ENCODE data around the gene ZDHHC12. TPM values are rescaled to one million over a fixed set of nuclear protein-coding genes. Genes with fewer than 3 reads are reported as not detected.

Gene ZDHHC12
- total and polyA plus RNA-seq, 8 donors, result 3.5 to 116 (median 58.8) TPM

DNA sequence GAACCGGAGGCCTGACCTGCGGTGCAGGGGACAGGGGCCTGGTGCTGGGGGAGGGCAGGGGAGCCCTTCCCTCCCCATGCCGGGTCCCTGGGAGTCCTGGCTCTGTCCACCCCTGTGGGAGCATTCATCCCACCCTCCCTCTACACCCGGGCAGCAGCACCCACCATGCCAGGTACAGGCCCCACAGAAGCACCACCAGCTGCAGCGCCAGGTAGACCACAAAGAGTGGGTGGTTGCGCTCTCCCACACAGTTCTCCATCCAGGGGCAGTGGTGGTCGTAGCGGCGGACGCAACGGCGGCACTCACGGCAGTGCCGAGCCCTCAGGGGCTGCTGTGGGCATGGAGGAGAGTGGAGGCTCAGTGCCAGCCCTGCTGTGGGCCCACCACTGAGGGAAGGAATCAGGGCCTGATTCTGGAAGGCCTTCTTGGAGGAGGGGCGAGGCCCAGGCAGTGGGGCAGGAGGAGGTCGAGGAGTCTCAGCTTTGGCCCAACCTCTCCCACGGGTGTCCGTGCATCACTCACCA is 2.4 kb downstream of the ZDHHC12 start:
- DNase-seq, result no peak
- H3K27me3 ChIP-seq, result no peaks in the 10 kb centered on the region
- H3K9me3 ChIP-seq, result no peaks in the 10 kb centered on the region
- peaks cover 0 to 27% (median 24%) of the 10 kb centered on the region in 4 donors for H3K36me3 ChIP-seq
- H3K4me1 ChIP-seq, result peaks cover 14 to 36% (median 30%) of the 10 kb centered on the region in 4 donors
- intact Hi-C loops (cut with DNase I; ENCODE audit: low total_unique reads), result no loop called here
- TF ChIP-seq, protein P1, sequence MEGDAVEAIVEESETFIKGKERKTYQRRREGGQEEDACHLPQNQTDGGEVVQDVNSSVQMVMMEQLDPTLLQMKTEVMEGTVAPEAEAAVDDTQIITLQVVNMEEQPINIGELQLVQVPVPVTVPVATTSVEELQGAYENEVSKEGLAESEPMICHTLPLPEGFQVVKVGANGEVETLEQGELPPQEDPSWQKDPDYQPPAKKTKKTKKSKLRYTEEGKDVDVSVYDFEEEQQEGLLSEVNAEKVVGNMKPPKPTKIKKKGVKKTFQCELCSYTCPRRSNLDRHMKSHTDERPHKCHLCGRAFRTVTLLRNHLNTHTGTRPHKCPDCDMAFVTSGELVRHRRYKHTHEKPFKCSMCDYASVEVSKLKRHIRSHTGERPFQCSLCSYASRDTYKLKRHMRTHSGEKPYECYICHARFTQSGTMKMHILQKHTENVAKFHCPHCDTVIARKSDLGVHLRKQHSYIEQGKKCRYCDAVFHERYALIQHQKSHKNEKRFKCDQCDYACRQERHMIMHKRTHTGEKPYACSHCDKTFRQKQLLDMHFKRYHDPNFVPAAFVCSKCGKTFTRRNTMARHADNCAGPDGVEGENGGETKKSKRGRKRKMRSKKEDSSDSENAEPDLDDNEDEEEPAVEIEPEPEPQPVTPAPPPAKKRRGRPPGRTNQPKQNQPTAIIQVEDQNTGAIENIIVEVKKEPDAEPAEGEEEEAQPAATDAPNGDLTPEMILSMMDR (IDR thresholded peaks at IDR 0.05), result no peak
- no peak for TF ChIP-seq POLR2AphosphoS5 (IDR thresholded peaks at IDR 0.05)
- no peak for TF ChIP-seq EP300 (IDR thresholded peaks at IDR 0.05)
- no peak for TF ChIP-seq POLR2A (IDR thresholded peaks at IDR 0.05)
- no peak overlapping the region for H3K4me3 ChIP-seq
- WGBS, 5 donors, result 83 to 92% (median 90%) methylated on average over 9 to 18 of the region's 18 CpGs
- no peak overlapping the region for H3K27ac ChIP-seq

DNA sequence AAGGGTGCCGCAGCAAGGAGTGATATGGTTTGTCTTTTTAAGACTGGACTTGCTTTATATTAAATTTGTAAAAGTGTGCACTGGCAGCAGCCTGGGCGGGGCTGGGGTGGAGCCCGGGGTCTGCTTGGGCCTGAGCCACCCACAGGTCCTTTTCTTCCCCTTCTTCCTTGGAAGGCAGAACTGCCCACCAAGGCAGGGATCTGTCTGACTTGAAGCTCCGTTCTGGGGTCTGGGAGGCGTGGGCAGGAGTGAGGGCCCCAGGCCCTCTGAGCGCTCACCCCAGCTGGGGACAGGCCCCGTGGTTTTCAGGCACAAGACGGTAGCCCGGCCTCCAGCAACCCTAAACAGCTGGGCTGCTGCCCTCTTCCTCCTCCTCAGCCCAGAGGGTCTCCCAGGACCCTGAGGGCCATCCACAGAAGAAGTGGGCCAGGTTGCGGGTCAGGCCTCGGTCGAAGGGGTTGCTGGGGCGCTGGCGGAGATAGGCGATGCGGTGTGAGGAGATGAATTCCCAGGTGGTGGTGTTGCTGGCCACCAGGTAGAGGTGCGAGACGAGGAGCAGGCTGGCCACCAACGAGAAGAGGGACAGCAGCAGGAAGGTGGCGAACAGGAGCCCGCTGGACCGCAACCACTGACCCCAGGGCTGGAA is 3.0 kb downstream of the ZDHHC12 start:
- Histone ChIP-seq H3K36me3 (peaks cover 0 to 27% (median 24%) of the 10 kb centered on the region in 4 donors), H3K4me3 (no peak overlapping the region), H3K9me3 (no peaks in the 10 kb centered on the region), H3K4me1 (peaks cover 14 to 36% (median 30%) of the 10 kb centered on the region in 4 donors), H3K27me3 (no peaks in the 10 kb centered on the region), H3K27ac (peak overlapping the region in 1 of 5 donors; percentile 1)
- no peak for DNase-seq
- intact Hi-C loops (cut with DNase I; ENCODE audit: low total_unique reads), result no loop called here
- 85 to 91% (median 91%) methylated on average over 16 to 22 of the region's 22 CpGs for WGBS, 5 donors
- TF ChIP-seq, protein P1 (IDR thresholded peaks at IDR 0.05), result no peak
- TF ChIP-seq POLR2A (IDR thresholded peaks at IDR 0.05), result no peak
- no peak for TF ChIP-seq EP300 (IDR thresholded peaks at IDR 0.05)
- no peak for TF ChIP-seq POLR2AphosphoS5 (IDR thresholded peaks at IDR 0.05)

DNA sequence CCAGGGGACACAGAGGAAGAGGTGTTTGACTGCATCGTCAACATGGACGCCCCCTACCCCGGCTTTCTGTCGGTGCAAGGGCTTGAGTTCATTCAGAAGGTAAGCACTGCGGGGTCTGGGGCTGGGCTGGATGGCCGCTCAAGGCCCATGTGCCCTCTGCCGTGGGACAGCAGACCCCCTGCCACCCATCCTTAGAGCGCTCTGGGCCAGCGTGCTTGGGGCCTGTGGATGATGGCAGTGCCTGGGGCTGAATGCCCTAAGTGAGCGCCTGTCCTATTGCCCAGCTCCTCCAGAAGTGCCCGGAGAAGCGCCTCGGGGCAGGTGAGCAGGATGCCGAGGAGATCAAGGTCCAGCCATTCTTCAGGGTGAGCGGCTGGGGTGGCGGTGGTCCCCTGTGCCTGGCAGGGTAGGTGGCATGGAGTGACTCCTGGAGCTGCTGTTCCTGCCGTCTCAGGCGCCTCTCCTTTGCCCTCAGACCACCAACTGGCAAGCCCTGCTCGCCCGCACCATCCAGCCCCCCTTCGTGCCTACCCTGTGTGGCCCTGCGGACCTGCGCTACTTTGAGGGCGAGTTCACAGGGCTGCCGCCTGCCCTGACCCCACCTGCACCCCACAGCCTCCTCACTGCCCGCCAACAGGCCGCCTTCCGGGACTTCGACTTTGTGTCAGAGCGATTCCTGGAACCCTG is 3.9 kb downstream of the ZDHHC12 start:
- 89 to 92% (median 91%) methylated on average over 20 to 30 of the region's 30 CpGs for WGBS, 5 donors
- H3K4me3 ChIP-seq, result no peak overlapping the region
- H3K27me3 ChIP-seq, result no peaks in the 10 kb centered on the region
- DNase-seq, result no peak
- peaks cover 0 to 33% (median 25%) of the 10 kb centered on the region in 4 donors for H3K36me3 ChIP-seq
- H3K9me3 ChIP-seq, result no peaks in the 10 kb centered on the region
- intact Hi-C loops (cut with DNase I; ENCODE audit: low total_unique reads), result no loop called here
- peaks cover 14 to 35% (median 29%) of the 10 kb centered on the region in 4 donors for H3K4me1 ChIP-seq
- peak overlapping the region; percentile 34 to 69 (median 67) for H3K27ac ChIP-seq
- TF ChIP-seq EP300 (IDR thresholded peaks at IDR 0.05), result no peak
- TF ChIP-seq POLR2AphosphoS5 (IDR thresholded peaks at IDR 0.05), result no peak
- TF ChIP-seq, protein P1 (IDR thresholded peaks at IDR 0.05), result no peak
- TF ChIP-seq POLR2A (IDR thresholded peaks at IDR 0.05), result no peak

DNA sequence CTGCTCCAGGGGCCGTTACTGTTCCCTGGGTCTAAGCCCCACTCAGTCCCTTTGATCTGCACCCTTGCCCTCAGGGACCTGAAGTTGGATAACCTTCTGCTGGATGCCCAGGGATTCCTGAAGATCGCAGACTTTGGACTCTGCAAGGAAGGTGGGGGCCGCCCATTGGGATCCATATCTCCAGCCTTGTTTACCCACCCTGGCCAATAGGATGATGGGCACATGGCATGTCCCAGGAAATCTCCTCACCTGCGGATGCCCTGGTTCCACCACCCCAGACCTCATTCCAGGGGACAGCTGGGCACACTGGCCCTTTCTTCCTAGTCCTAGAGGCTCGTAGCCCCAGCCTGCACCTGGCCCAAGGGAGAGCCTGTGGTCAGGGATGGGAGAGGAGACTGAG is 5.5 kb downstream of the ZDHHC12 start:
- DNase-seq, result no peak
- H3K9me3 ChIP-seq, result no peaks in the 10 kb centered on the region
- no peaks in the 10 kb centered on the region for H3K27me3 ChIP-seq
- peaks cover 0 to 44% (median 38%) of the 10 kb centered on the region in 4 donors for H3K36me3 ChIP-seq
- H3K27ac ChIP-seq, result no peak overlapping the region
- TF ChIP-seq EP300 (IDR thresholded peaks at IDR 0.05) (no peak), POLR2A (IDR thresholded peaks at IDR 0.05) (no peak), POLR2AphosphoS5 (IDR thresholded peaks at IDR 0.05) (no peak)
- TF ChIP-seq, protein P1 (IDR thresholded peaks at IDR 0.05), result no peak
- no peak overlapping the region for H3K4me3 ChIP-seq
- H3K4me1 ChIP-seq, result peaks cover 7 to 23% (median 16%) of the 10 kb centered on the region in 4 donors
- WGBS, 5 donors, result 37 to 76% (median 59%) methylated on average over 3 to 5 of the region's 5 CpGs
- intact Hi-C loops (cut with DNase I; ENCODE audit: low total_unique reads), result no loop called here
